ENCODE results near the gene FHIP1B. TPM values are rescaled to one million over a fixed set of nuclear protein-coding genes. Genes with fewer than 3 reads are reported as not detected.
"Not testable (repeated sequence)": the region's sequence is repeated elsewhere in the genome, so short reads cannot be mapped to it uniquely, and the experiment has no call there.

Gene FHIP1B
- total RNA-seq, 1 experiment from 2014 or later, result 42.8 TPM

DNA sequence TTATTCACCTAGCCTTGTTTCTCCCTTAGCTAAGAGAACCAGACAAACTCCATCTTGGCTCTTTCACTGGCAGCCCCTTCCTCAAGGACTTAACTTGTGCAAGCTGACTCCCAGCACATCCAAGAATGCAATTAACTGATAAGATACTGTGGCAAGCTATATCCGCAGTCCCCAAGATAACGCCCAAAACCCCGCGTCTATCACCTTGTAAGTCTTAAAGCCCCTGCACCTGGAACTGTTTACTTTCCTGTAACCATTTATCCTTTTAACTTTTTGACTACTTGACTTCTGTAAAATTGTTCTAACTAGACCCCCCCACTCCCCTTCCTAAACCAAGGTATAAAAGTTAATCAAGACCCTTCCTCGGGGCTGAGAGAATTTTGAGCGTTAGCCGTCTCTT lies 46.4 kb upstream of the FHIP1B start:
- H3K27ac ChIP-seq (ENCODE audit: low read length); H3K36me3 ChIP-seq (ENCODE audit: control insufficient read depth, insufficient read depth, low read length); intact Hi-C loops (cut with micrococcal nuclease; ENCODE audit: unreplicated experiment); H3K4me1 ChIP-seq (ENCODE audit: control insufficient read depth, insufficient read depth, low read length); BruUV-seq (replicated peaks); in situ Hi-C loops (cut with HindIII; ENCODE audit: low pct_unique_long_range_greater_than_20kb, low sequenced_read_pairs); ATAC-seq; DNase-seq (ENCODE audit: low read depth, low spot score); H3K9me3 ChIP-seq (ENCODE audit: control insufficient read depth, insufficient read depth, low read depth, low read length); H3K4me3 ChIP-seq (ENCODE audit: low read depth in 2 of 2, low read length in 2 of 2); POLR2A ChIA-PET: not testable (repeated sequence)
- H3K27me3 ChIP-seq (ENCODE audit: control insufficient read depth, insufficient read depth, low read length), result peaks cover 22% of the 10 kb centered on the region
- CTCF ChIA-PET, result interaction anchor here (0.6 to 1.2 kb wide), 2 partner anchors 18 to 75 kb away, joined by 3 to 8 read pairs; no protein-coding TSS in a partner anchor

DNA sequence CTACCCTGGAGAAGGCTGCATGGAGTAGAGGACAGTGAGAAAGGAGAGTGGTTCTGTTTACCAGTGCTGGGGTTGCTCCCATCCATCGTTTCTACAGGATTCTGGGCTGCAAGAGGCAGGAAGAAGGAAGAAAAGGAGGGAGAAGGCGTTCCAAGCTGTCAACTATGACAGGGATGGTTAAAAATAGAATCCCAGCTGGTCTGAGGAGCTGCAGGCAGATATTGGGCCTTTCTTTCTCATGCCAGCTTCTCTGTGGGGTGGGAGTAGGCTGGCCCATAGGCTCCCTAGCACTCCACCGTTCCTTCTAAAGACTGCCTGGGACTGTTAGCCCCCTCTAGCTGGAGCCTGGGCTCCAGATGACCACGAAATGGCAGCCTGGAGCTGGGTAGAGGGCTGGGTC lies 38.8 kb upstream of the FHIP1B start:
- no peak for TF ChIP-seq SIN3A (IDR thresholded peaks at IDR 0.05; ENCODE audit: borderline replicate concordance, insufficient read depth, low read depth, low read length)
- TF ChIP-seq POLR2AphosphoS5 (IDR thresholded peaks at IDR 0.05; ENCODE audit: low read depth, low read length), result no peak
- no peak for TF ChIP-seq TCF7L2 (IDR thresholded peaks at IDR 0.05; ENCODE audit: low read depth, low read length)
- TF ChIP-seq, protein P1, sequence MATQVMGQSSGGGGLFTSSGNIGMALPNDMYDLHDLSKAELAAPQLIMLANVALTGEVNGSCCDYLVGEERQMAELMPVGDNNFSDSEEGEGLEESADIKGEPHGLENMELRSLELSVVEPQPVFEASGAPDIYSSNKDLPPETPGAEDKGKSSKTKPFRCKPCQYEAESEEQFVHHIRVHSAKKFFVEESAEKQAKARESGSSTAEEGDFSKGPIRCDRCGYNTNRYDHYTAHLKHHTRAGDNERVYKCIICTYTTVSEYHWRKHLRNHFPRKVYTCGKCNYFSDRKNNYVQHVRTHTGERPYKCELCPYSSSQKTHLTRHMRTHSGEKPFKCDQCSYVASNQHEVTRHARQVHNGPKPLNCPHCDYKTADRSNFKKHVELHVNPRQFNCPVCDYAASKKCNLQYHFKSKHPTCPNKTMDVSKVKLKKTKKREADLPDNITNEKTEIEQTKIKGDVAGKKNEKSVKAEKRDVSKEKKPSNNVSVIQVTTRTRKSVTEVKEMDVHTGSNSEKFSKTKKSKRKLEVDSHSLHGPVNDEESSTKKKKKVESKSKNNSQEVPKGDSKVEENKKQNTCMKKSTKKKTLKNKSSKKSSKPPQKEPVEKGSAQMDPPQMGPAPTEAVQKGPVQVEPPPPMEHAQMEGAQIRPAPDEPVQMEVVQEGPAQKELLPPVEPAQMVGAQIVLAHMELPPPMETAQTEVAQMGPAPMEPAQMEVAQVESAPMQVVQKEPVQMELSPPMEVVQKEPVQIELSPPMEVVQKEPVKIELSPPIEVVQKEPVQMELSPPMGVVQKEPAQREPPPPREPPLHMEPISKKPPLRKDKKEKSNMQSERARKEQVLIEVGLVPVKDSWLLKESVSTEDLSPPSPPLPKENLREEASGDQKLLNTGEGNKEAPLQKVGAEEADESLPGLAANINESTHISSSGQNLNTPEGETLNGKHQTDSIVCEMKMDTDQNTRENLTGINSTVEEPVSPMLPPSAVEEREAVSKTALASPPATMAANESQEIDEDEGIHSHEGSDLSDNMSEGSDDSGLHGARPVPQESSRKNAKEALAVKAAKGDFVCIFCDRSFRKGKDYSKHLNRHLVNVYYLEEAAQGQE (IDR thresholded peaks at IDR 0.05; ENCODE audit: insufficient read depth in 1 of 2, low read depth in 2 of 2, low read length in 1 of 2), result no peak
- TF ChIP-seq, protein P2, sequence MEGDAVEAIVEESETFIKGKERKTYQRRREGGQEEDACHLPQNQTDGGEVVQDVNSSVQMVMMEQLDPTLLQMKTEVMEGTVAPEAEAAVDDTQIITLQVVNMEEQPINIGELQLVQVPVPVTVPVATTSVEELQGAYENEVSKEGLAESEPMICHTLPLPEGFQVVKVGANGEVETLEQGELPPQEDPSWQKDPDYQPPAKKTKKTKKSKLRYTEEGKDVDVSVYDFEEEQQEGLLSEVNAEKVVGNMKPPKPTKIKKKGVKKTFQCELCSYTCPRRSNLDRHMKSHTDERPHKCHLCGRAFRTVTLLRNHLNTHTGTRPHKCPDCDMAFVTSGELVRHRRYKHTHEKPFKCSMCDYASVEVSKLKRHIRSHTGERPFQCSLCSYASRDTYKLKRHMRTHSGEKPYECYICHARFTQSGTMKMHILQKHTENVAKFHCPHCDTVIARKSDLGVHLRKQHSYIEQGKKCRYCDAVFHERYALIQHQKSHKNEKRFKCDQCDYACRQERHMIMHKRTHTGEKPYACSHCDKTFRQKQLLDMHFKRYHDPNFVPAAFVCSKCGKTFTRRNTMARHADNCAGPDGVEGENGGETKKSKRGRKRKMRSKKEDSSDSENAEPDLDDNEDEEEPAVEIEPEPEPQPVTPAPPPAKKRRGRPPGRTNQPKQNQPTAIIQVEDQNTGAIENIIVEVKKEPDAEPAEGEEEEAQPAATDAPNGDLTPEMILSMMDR (IDR thresholded peaks at IDR 0.05), result no peak
- peaks cover 10% of the 10 kb centered on the region for H3K27me3 ChIP-seq (ENCODE audit: control insufficient read depth, insufficient read depth, low read length)
- in situ Hi-C loops (cut with HindIII; ENCODE audit: low pct_unique_long_range_greater_than_20kb, low sequenced_read_pairs) (no loop called here), intact Hi-C loops (cut with micrococcal nuclease; ENCODE audit: unreplicated experiment) (no loop called here)
- no TSS peak for BruUV-seq (replicated peaks)
- no peaks in the 10 kb centered on the region for H3K9me3 ChIP-seq (ENCODE audit: control insufficient read depth, insufficient read depth, low read depth, low read length)
- no peaks in the 10 kb centered on the region for H3K4me1 ChIP-seq (ENCODE audit: control insufficient read depth, insufficient read depth, low read length)
- no peak overlapping the region for H3K4me3 ChIP-seq (ENCODE audit: low read depth in 2 of 2, low read length in 2 of 2)
- no peak for DNase-seq (ENCODE audit: low read depth, low spot score)
- ATAC-seq, result no peak
- ChIA-PET CTCF (interaction anchor here (0.8 kb wide), 1 partner anchor 9 kb away, joined by 3 read pairs; no protein-coding TSS in a partner anchor), POLR2A (no interaction called here)
- no peaks in the 10 kb centered on the region for H3K36me3 ChIP-seq (ENCODE audit: control insufficient read depth, insufficient read depth, low read length)
- H3K27ac ChIP-seq (ENCODE audit: low read length), result no peak overlapping the region

DNA sequence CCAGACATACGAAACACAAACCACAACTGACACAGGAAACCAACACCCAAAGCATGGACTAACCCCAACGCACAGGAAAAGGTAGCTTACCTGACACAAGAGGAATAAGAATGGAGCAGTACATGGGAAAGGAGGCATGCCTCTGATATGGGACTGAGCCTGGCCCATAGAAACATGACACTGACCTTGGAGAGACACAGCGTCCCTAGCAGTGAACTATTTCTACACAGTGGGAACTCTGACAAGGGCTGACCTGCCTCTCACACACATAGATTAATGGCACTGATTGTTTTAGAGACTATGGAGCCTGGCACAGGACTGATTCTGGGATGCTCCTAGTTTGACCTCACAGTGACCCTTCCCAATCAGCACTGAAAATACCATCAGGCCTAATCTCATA lies 37.2 kb upstream of the FHIP1B start:
- ATAC-seq (no peak), DNase-seq (ENCODE audit: low read depth, low spot score) (no peak)
- Histone ChIP-seq H3K27ac (ENCODE audit: low read length) (no peak overlapping the region), H3K4me3 (ENCODE audit: low read depth in 2 of 2, low read length in 2 of 2) (no peak overlapping the region), H3K27me3 (ENCODE audit: control insufficient read depth, insufficient read depth, low read length) (peaks cover 15% of the 10 kb centered on the region), H3K4me1 (ENCODE audit: control insufficient read depth, insufficient read depth, low read length) (no peaks in the 10 kb centered on the region), H3K36me3 (ENCODE audit: control insufficient read depth, insufficient read depth, low read length) (no peaks in the 10 kb centered on the region), H3K9me3 (ENCODE audit: control insufficient read depth, insufficient read depth, low read depth, low read length) (no peaks in the 10 kb centered on the region)
- TF ChIP-seq, protein P2 (IDR thresholded peaks at IDR 0.05), result no peak
- TF ChIP-seq TCF7L2 (IDR thresholded peaks at IDR 0.05; ENCODE audit: low read depth, low read length), result no peak
- no peak for TF ChIP-seq SIN3A (IDR thresholded peaks at IDR 0.05; ENCODE audit: borderline replicate concordance, insufficient read depth, low read depth, low read length)
- in situ Hi-C loops (cut with HindIII; ENCODE audit: low pct_unique_long_range_greater_than_20kb, low sequenced_read_pairs) (no loop called here), intact Hi-C loops (cut with micrococcal nuclease; ENCODE audit: unreplicated experiment) (no loop called here)
- ChIA-PET CTCF (interaction anchor here (0.6 to 1.2 kb wide), 3 partner anchors 10 to 158 kb away, joined by 3 to 4 read pairs (median 3); no protein-coding TSS in a partner anchor), POLR2A (no interaction called here)
- no TSS peak for BruUV-seq (replicated peaks)

Data from Panc1 (cell line).